CD14-positive monocyte (primary cell): Measurements from ENCODE around the gene CAPN9. TPM values are rescaled to one million over a fixed set of nuclear protein-coding genes. Genes with fewer than 3 reads are reported as not detected.

Experiments
- DNase-seq, 3 donors: peaks; one replicate each; pipeline ENCODE4 v3.0.0-alpha.2; 2011 to 2022
- H2AFZ ChIP-seq: 2 replicates; pipeline ENCODE4 v1.6.0; 2012; ENCODE audit warnings: mild to moderate bottlenecking, low read depth, low read length, inconsistent platforms; ENCODE audit not compliant: insufficient read depth, poor library complexity, severe bottlenecking
- H3K27ac ChIP-seq, 2 donors: 1 replicate in 1 of 2; 2 replicates in 1 of 2; pipeline ENCODE4 v1.5.1; 2012 to 2013; ENCODE audit warnings: low read length in 2 of 2, control low read depth in 1 of 2, inconsistent platforms in 1 of 2, low read depth in 1 of 2, mild to moderate bottlenecking in 1 of 2
- H3K27me3 ChIP-seq, 2 donors: one replicate each; pipeline versions ENCODE4 v1.6.0 to v1.6.1; 2011 to 2013; ENCODE audit warnings: low read length in 2 of 2; ENCODE audit not compliant: control insufficient read depth in 2 of 2, insufficient read depth in 2 of 2
- H3K36me3 ChIP-seq, 2 donors: replicated peaks in 1 of 2; 1 replicate in 1 of 2; 2 replicates in 1 of 2; pipeline versions ENCODE4 v1.5.1 to v1.6.1; 2012 to 2013; ENCODE audit warnings: low read length in 2 of 2, control low read depth in 1 of 2, inconsistent platforms in 1 of 2, mild to moderate bottlenecking in 1 of 2; ENCODE audit not compliant: insufficient read depth in 2 of 2, control insufficient read depth in 1 of 2
- H3K4me1 ChIP-seq, 2 donors: 1 replicate in 1 of 2; 2 replicates in 1 of 2; pipeline versions ENCODE4 v1.5.1 to v1.6.1; 2012 to 2013; ENCODE audit warnings: low read length in 2 of 2, control low read depth in 1 of 2, inconsistent platforms in 1 of 2, mild to moderate bottlenecking in 1 of 2, moderate library complexity in 1 of 2; ENCODE audit not compliant: insufficient read depth in 2 of 2, control insufficient read depth in 1 of 2
- H3K4me2 ChIP-seq: replicated peaks from 2 replicates; pipeline ENCODE3; 2012; ENCODE audit warnings: low read length, moderate library complexity, mild to moderate bottlenecking; ENCODE audit not compliant: poor library complexity, severe bottlenecking; ENCODE audit errors: extremely low read depth
- H3K4me3 ChIP-seq, 3 experiments: fragments of 200-600 bp in 1 of 3; sonication (generic) in 1 of 3; replicated peaks in 1 of 3; 1 replicate in 2 of 3; 2 replicates in 1 of 3; pipeline ENCODE4 v1.5.1; 2011 to 2013; ENCODE audit warnings: low read length in 3 of 3, mild to moderate bottlenecking in 3 of 3, control low read depth in 2 of 3, low read depth in 2 of 3, inconsistent platforms in 1 of 3, moderate library complexity in 1 of 3
- H3K79me2 ChIP-seq: 2 replicates; pipeline ENCODE4 v1.6.0; 2012; ENCODE audit warnings: mild to moderate bottlenecking, control low read depth, inconsistent platforms, low read length, moderate library complexity; ENCODE audit not compliant: insufficient read depth
- H3K9ac ChIP-seq: 2 replicates; pipeline ENCODE4 v1.6.0; 2017; ENCODE audit warnings: low read length, mild to moderate bottlenecking; ENCODE audit not compliant: insufficient read depth, poor library complexity, severe bottlenecking
- H3K9me3 ChIP-seq, 2 donors: replicated peaks in 1 of 2; 1 replicate in 1 of 2; 2 replicates in 1 of 2; pipeline versions ENCODE4 v1.5.1 to v1.6.1; 2012 to 2013; ENCODE audit warnings: low read length in 2 of 2, control low read depth in 1 of 2; ENCODE audit not compliant: control insufficient read depth in 1 of 2, insufficient read depth in 1 of 2
- H4K20me1 ChIP-seq: 2 replicates; pipeline ENCODE4 v1.6.0; 2012; ENCODE audit warnings: mild to moderate bottlenecking, low read length, control low read depth, moderate library complexity; ENCODE audit not compliant: insufficient read depth
- H3K27ac Mint-ChIP-seq, 7 donors: one replicate each; pipeline ENCODE4 v1.8.0; 2020; ENCODE audit warnings: mild to moderate bottlenecking in 7 of 7, mixed read lengths in 7 of 7, moderate library complexity in 6 of 7, inconsistent platforms in 2 of 7
- H3K27me3 Mint-ChIP-seq, 3 donors: one replicate each; pipeline ENCODE4 v1.8.0; 2021 to 2022; ENCODE audit warnings: low read depth in 3 of 3, mild to moderate bottlenecking in 3 of 3, mixed read lengths in 3 of 3, moderate library complexity in 3 of 3, inconsistent platforms in 1 of 3
- H3K36me3 Mint-ChIP-seq, 2 donors: one replicate each; pipeline ENCODE4 v1.8.0; 2020; ENCODE audit warnings: mixed read lengths in 2 of 2, inconsistent platforms in 1 of 2, mild to moderate bottlenecking in 1 of 2
- H3K4me1 Mint-ChIP-seq: one replicate; pipeline ENCODE4 v1.8.0; 2020; ENCODE audit warnings: mild to moderate bottlenecking, mixed read lengths
- H3K4me3 Mint-ChIP-seq, 2 donors: one replicate each; pipeline ENCODE4 v1.8.0; 2020; ENCODE audit warnings: mild to moderate bottlenecking in 2 of 2, mixed read lengths in 2 of 2, moderate library complexity in 1 of 2
- H3K9me3 Mint-ChIP-seq, 7 donors: one replicate each; pipeline ENCODE4 v1.8.0; 2020 to 2022; ENCODE audit warnings: mixed read lengths in 7 of 7, mild to moderate bottlenecking in 6 of 7, moderate library complexity in 6 of 7, inconsistent platforms in 2 of 7
- WGBS: methylation state at CpG from one replicate; pipeline ENCODE4 v1.1.5; 2013; ENCODE audit warnings: missing lambda C conversion rate; ENCODE audit not compliant: insufficient coverage; 5-methylcytosine and 5-hydroxymethylcytosine counted together
- intact Hi-C, 2 donors: fragments of 100-400 bp; cut with micrococcal nuclease; formaldehyde crosslinking; loops; one replicate each; pipeline versions ENCODE4 v1.15.0 to v1.15.1; 2023
- polyA plus RNA-seq, 3 donors: library from polyadenylated mRNA; depleted of rRNA in 1 of 3; unstranded in 2 of 3; stranded (reverse) in 1 of 3; fragments of 300-500 nt in 2 of 3; fragments of >200 nt in 1 of 3; fragmentation: Illumina TruSeq in 2 of 3; gene quantifications; 1 replicate in 2 of 3; 2 replicates in 1 of 3; pipeline ENCODE4 v1.2.3, GENCODE V29; 2012 to 2021
- TF ChIP-seq, protein P1 (sequence below): fragments of 200-600 bp; IDR thresholded peaks from one replicate; pipeline ENCODE4 v1.8.0; 2022; ENCODE audit warnings: antibody characterized with exemption, mild to moderate bottlenecking

The CAPN9 gene
- polyA plus RNA-seq, 3 donors: not detected

DNA sequence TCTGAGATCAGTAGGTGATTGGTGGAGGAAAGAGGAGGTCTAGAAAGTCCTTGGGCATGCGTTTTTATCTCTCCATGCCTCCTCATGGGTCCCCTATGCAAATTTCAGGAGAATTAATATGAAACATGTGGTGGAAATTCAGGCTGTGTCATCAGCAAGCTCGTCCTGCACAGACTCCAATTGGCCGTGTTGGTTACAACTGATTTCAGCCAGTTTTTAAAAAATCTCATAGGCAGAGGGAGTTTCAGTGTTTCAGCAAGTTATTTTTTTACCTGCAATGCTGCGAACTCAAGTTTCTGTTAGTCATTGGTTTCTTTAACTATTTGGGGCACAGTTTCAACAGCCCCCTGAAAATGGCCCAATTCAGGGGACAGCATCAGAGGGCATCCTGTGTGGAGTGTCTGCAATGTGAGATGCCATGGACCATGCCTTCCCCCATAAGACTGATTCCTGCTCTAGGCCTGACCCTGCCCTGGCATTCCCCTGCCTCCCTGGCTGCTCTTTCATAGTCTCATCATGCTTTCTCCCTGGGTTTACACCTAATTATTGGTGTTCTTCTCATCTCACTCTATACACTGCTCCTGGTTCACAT is 61.2 kb downstream of the CAPN9 start:
- no peaks in the 10 kb centered on the region for H3K36me3 Mint-ChIP-seq
- no peak overlapping the region for H3K27ac ChIP-seq
- no peaks in the 10 kb centered on the region for H3K79me2 ChIP-seq
- H4K20me1 ChIP-seq: no peaks in the 10 kb centered on the region
- no peak for DNase-seq
- H3K9me3 ChIP-seq: peaks cover 4 to 19% of the 10 kb centered on the region in 2 donors
- TF ChIP-seq, protein P1, sequence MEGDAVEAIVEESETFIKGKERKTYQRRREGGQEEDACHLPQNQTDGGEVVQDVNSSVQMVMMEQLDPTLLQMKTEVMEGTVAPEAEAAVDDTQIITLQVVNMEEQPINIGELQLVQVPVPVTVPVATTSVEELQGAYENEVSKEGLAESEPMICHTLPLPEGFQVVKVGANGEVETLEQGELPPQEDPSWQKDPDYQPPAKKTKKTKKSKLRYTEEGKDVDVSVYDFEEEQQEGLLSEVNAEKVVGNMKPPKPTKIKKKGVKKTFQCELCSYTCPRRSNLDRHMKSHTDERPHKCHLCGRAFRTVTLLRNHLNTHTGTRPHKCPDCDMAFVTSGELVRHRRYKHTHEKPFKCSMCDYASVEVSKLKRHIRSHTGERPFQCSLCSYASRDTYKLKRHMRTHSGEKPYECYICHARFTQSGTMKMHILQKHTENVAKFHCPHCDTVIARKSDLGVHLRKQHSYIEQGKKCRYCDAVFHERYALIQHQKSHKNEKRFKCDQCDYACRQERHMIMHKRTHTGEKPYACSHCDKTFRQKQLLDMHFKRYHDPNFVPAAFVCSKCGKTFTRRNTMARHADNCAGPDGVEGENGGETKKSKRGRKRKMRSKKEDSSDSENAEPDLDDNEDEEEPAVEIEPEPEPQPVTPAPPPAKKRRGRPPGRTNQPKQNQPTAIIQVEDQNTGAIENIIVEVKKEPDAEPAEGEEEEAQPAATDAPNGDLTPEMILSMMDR: no peak
- no peaks in the 10 kb centered on the region for H3K4me1 Mint-ChIP-seq
- H3K4me3 ChIP-seq: no peak overlapping the region
- 93% methylated on average over 3 of the region's 4 CpGs for WGBS
- H3K9ac ChIP-seq: no peak overlapping the region
- H3K4me3 Mint-ChIP-seq: no peak overlapping the region
- H3K9me3 Mint-ChIP-seq: peaks cover 10 to 35% (median 17%) of the 10 kb centered on the region in 7 donors
- H3K27me3 ChIP-seq: no peaks in the 10 kb centered on the region
- peaks cover 2 to 6% (median 5%) of the 10 kb centered on the region in 3 donors for H3K27me3 Mint-ChIP-seq
- intact Hi-C loops: no loop called here
- no peak overlapping the region for H3K4me2 ChIP-seq
- H2AFZ ChIP-seq: no peak overlapping the region
- H3K27ac Mint-ChIP-seq: no peak overlapping the region
- no peaks in the 10 kb centered on the region for H3K4me1 ChIP-seq
- H3K36me3 ChIP-seq: no peaks in the 10 kb centered on the region

DNA sequence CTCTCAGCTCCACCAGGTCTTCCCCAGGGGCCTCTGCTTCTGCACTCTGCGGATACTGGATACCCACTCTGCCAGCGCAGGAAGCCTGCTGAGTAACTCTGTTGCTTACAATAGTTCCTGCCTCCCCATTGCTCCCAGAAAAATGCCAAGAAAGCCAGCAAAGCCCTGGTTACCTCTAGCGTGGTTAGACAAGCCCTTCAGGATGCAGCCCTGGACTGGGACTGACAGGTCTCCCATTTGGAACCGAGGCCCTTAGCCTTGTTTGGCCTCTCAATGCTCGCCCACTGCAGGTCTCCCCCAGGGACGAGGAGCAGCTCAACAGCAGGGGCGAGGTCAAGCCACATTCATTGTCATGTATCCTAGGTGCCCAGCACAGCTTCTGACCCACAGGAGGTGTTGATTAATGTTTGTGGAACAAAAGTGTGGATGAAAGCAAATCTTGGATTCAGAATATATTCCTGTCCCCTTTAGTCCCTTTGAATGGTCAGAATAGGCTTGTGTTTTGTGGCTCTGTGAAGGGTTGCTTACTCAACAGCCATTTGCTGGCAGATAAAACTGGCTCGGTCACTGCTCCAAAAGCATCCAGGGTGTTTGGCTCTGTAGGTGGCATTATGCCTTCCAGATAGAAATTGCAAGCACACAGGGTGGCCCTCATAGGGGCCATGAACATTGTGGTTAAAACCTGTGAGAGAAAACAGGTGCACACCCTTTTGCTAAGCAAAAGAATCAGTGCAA is 62.2 kb downstream of the CAPN9 start:
- no peaks in the 10 kb centered on the region for H3K4me1 Mint-ChIP-seq

More for the DNA sequence above, 62.2 kb downstream of the CAPN9 start:
- H3K36me3 ChIP-seq: no peaks in the 10 kb centered on the region
- no peaks in the 10 kb centered on the region for H4K20me1 ChIP-seq
- intact Hi-C loops: no loop called here
- Mint-ChIP-seq H3K4me3 (no peak overlapping the region), H3K9me3 (peaks cover 10 to 41% (median 19%) of the 10 kb centered on the region in 7 donors), H3K27ac (no peak overlapping the region), H3K27me3 (peaks cover 2 to 6% (median 6%) of the 10 kb centered on the region in 3 donors), H3K36me3 (no peaks in the 10 kb centered on the region)
- H3K27me3 ChIP-seq: no peaks in the 10 kb centered on the region
- H3K9me3 ChIP-seq: peaks cover 4 to 19% of the 10 kb centered on the region in 2 donors
- H2AFZ ChIP-seq: no peak overlapping the region
- no peaks in the 10 kb centered on the region for H3K4me1 ChIP-seq
- DNase-seq: no peak
- no peak overlapping the region for H3K4me2 ChIP-seq
- no peak overlapping the region for H3K4me3 ChIP-seq
- 81% methylated on average over 7 of the region's 8 CpGs for WGBS
- TF ChIP-seq, protein P1: no peak
- no peaks in the 10 kb centered on the region for H3K79me2 ChIP-seq
- H3K27ac ChIP-seq: no peak overlapping the region
- H3K9ac ChIP-seq: no peak overlapping the region
